Thymus (tissue), 11 donors: ENCODE measurements around the gene SLC22A1. TPM values are rescaled to one million over a fixed set of nuclear protein-coding genes. Genes with fewer than 3 reads are reported as not detected.
"Not testable (repeated sequence)": the region's sequence is repeated elsewhere in the genome, so short reads cannot be mapped to it uniquely, and the experiment has no call there.

Experiments
- DNase-seq, 9 donors: peaks; one replicate each; pipeline ENCODE4 v3.0.0-alpha.2; 2013; ENCODE audit warnings: low spot score in 9 of 9, low read depth in 6 of 9, missing footprints in 1 of 9
- H3K27ac ChIP-seq, 2 donors: one replicate each; pipeline ENCODE4 v1.5.1; 2013; ENCODE audit warnings: control low read depth in 1 of 2, low read depth in 1 of 2, low read length in 1 of 2, mild to moderate bottlenecking in 1 of 2, moderate library complexity in 1 of 2
- H3K27me3 ChIP-seq, 2 donors: one replicate each; pipeline ENCODE4 v1.5.1; 2013; ENCODE audit warnings: low read length in 1 of 2; ENCODE audit not compliant: control insufficient read depth in 2 of 2, insufficient read depth in 1 of 2
- H3K36me3 ChIP-seq, 2 donors: one replicate each; pipeline ENCODE4 v1.5.1; 2013; ENCODE audit warnings: low read length in 1 of 2, mild to moderate bottlenecking in 1 of 2, moderate library complexity in 1 of 2; ENCODE audit not compliant: control insufficient read depth in 2 of 2, insufficient read depth in 2 of 2
- H3K4me1 ChIP-seq, 2 donors: one replicate each; pipeline ENCODE4 v1.5.1; 2013; ENCODE audit warnings: low read length in 2 of 2; ENCODE audit not compliant: control insufficient read depth in 2 of 2, insufficient read depth in 2 of 2
- H3K4me3 ChIP-seq, 2 donors: one replicate each; pipeline ENCODE4 v1.5.1; 2013; ENCODE audit warnings: low read length in 2 of 2, control low read depth in 1 of 2, mild to moderate bottlenecking in 1 of 2
- H3K9me3 ChIP-seq, 2 donors: one replicate each; pipeline ENCODE4 v1.5.1; 2013; ENCODE audit warnings: low read length in 1 of 2, mild to moderate bottlenecking in 1 of 2; ENCODE audit not compliant: control insufficient read depth in 2 of 2, insufficient read depth in 1 of 2
- WGBS: extraction: QIAGEN DNeasy Blood & Tissue Kit; methylation state at CpG from one replicate; pipeline ENCODE4 v1.1.7; 2013; 5-methylcytosine and 5-hydroxymethylcytosine counted together
- polyA plus RNA-seq: library from polyadenylated mRNA; stranded (reverse); fragments of 200-250 nt; gene quantifications from one replicate; pipeline ENCODE4 v1.2.3, GENCODE V29; 2013
- total RNA-seq: library from RNA; stranded (reverse); fragments of 120-200 nt; gene quantifications from one replicate; pipeline ENCODE4 v1.2.4, GENCODE V29; 2013
- donor health status: healthy.

Gene SLC22A1
- total and polyA plus RNA-seq, 2 donors: 0.28 to 1.7 TPM

DNA sequence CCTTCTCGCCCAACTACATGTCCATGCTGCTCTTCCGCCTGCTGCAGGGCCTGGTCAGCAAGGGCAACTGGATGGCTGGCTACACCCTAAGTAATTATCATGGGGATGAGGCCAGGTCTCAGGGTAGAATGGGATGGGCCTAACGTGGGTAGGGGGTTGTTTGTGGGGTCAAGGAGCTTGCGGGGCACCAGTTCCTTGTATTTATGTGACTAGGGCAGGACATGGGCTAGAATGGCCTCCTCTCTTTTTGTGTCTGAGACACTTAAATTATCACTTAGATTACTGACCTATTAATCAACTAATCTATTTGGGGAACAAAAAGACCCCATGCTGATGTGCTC, 10.7 kb downstream of the SLC22A1 start:
- no peaks in the 10 kb centered on the region for H3K36me3 ChIP-seq
- 80% methylated on average over 4 of the region's 4 CpGs for WGBS
- no peak for DNase-seq
- no peak overlapping the region for H3K27ac ChIP-seq
- no peaks in the 10 kb centered on the region for H3K4me1 ChIP-seq
- H3K27me3 ChIP-seq: peaks cover 0 to 6% of the 10 kb centered on the region in 2 donors
- H3K4me3 ChIP-seq: no peak overlapping the region
- no peaks in the 10 kb centered on the region for H3K9me3 ChIP-seq

DNA sequence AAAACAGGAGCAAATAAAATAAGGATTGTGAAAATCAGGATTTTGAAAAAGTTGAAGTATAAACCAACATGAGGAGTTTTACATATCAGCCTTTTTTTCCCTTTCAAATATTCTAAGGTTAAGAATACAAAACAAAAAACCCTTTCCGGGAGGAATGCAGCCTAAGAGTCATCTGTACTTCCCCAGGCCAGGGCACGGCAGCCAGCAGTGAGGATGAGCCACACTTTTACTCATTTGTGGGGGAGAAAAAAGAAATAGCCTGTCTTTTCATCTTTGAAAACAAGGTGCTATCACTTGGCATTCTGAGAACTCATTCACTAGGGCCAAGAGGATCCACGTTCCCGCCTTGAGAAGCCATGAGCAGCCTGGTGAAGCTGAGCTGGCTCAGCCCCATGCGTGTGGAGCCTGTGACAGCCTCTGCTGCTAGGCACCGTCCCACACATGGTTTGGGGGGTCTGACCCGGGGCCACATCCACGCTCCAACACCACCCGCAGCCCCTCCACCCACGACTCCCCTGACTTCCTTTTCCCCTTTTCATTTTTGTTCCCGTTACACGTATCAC, 11.2 kb downstream of the SLC22A1 start:
- Histone ChIP-seq H3K9me3 (peaks cover 0 to 3% of the 10 kb centered on the region in 2 donors), H3K4me3 (no peak overlapping the region), H3K36me3 (no peaks in the 10 kb centered on the region), H3K27ac (no peak overlapping the region), H3K27me3 (peaks cover 0 to 10% of the 10 kb centered on the region in 2 donors), H3K4me1 (no peaks in the 10 kb centered on the region)
- DNase-seq: no peak
- 61% methylated on average over 12 of the region's 12 CpGs for WGBS

DNA sequence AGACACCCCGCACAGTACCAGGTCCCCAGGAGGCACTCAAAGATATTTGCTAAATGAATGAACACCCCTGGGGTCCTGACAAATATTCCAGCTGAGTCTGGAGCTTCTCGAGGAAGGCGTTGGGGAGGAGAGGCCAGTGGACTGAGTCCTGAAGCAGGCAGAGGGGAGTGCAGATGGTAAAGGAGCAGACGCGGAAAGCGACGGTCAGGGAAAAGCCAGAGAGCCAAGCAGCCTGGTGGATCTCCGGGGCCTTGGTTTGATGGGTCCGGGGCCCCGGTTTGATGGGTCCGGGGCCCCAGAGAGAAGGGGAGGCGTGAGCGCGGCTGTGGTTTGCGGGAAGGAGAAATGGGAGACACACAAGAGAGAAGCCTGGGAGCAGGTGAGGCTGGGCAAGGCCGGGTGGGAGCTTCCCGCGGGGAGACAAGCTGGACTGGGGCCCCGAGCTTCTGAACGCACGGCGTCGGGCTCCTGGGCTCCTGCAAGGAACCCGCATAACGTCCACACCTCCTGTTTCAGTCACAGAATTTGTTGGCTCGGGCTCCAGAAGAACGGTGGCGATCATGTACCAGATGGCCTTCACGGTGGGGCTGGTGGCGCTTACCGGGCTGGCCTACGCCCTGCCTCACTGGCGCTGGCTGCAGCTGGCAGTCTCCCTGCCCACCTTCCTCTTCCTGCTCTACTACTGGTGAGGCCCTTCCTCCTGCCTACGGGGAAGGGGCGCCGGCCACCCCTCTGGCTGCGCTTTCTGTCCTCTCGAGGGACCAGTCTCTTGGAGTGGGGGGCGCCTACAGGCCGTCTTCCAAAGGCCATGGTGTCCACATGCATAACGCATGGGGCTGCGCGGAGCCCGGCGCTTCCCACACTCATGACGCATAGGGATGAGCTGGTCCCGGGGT, 12.1 kb downstream of the SLC22A1 start:
- Histone ChIP-seq H3K4me1 (no peaks in the 10 kb centered on the region), H3K4me3 (no peak overlapping the region), H3K9me3 (peaks cover 0 to 3% of the 10 kb centered on the region in 2 donors), H3K36me3 (no peaks in the 10 kb centered on the region), H3K27me3 (peaks cover 0 to 11% of the 10 kb centered on the region in 2 donors), H3K27ac (no peak overlapping the region)
- DNase-seq: no peak
- WGBS: 90% methylated on average over 47 of the region's 47 CpGs

DNA sequence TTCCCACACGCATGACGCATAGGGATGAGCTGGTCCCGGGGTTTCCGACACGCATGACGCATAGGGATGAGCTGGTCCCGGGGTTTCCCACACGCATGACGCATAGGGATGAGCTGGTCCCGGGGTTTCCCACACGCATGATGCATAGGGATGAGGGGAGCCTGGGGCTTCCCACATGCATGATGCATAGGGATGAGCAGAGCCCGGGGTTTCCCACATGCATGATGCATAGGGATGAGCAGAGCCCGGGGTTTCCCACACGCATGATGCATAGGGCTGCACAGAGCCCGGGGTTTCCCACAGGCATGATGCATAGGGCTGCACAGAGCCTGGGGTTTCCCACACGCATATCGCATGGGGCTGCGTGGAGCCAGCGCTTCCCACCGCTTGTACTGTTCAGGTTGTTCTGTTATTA, 12.7 kb downstream of the SLC22A1 start:
- 93% methylated on average over 20 of the region's 20 CpGs for WGBS
- not testable (repeated sequence) for H3K4me3 ChIP-seq, H3K36me3 ChIP-seq, H3K27ac ChIP-seq, H3K9me3 ChIP-seq, H3K4me1 ChIP-seq, DNase-seq
- peaks cover 0 to 11% of the 10 kb centered on the region in 2 donors for H3K27me3 ChIP-seq

DNA sequence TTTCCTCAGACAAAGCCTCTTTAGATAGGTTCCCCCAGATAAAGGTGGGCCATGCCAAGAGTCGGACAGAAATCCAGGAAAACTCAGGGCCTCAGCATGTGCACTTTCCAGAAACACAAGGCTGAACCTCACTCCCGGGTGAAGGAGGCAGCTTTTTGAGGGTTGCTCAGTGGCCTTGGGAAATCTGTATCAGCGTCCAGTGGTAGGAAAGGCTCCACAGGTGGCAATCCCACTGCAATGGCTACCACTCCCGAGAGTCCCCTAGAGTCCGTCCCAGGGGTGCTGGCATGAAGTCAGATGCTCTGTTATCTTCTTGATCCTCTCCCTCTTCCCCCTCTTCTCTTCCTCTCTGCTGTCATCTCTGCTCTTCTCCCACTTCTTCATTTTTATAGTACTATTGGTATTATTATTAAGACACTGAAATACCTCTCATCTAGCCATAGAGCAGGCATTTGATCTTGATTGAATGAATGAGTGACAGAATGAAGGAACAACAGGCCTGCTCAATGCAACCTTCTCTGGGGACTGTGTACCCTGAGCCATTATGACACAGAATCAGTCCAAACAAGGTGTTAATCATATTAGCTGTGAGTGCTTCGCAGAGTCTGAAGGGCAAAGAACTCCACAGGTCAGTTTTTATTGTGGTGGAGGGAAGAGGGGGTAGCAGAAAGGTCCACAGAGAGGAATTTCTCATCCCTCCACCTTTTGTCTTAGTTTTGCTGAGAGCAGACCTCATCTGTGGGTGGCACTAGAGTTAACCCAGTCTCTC, 13.3 kb downstream of the SLC22A1 start:
- Histone ChIP-seq H3K36me3 (no peaks in the 10 kb centered on the region), H3K9me3 (peaks cover 0 to 3% of the 10 kb centered on the region in 2 donors), H3K4me3 (no peak overlapping the region), H3K27ac (no peak overlapping the region), H3K4me1 (no peaks in the 10 kb centered on the region), H3K27me3 (peaks cover 0 to 11% of the 10 kb centered on the region in 2 donors)
- no peak for DNase-seq
- WGBS: 93% methylated on average over 6 of the region's 6 CpGs

DNA sequence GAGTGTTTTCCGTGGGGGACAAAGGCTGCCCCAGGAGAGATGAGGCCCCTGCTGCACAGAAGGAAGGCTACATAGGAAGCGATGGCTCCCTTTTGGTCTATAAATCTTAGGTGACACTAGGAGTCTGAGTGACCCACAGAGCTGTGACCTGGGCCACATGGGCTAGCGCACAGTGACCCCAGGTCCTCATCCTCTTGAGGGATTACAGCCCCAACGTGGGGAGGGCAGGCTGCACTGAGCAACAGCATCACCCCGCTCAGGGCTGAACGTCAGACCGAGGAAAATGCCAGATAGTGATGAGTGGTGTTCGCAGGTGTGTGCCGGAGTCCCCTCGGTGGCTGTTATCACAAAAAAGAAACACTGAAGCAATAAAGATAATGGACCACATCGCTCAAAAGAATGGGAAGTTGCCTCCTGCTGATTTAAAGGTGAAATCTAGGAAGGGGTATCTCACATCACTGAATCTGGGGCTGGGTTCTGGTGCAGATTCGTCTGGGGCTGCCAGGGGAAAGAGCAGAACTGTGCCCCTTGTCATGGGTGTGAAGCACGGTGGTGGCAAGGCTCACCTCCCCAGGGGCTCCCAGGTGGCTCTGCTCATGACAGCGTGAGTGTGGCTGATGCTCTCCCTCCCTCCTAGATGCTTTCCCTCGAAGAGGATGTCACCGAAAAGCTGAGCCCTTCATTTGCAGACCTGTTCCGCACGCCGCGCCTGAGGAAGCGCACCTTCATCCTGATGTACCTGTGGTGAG, 14.5 kb downstream of the SLC22A1 start:
- 75% methylated on average over 21 of the region's 21 CpGs for WGBS

DNA sequence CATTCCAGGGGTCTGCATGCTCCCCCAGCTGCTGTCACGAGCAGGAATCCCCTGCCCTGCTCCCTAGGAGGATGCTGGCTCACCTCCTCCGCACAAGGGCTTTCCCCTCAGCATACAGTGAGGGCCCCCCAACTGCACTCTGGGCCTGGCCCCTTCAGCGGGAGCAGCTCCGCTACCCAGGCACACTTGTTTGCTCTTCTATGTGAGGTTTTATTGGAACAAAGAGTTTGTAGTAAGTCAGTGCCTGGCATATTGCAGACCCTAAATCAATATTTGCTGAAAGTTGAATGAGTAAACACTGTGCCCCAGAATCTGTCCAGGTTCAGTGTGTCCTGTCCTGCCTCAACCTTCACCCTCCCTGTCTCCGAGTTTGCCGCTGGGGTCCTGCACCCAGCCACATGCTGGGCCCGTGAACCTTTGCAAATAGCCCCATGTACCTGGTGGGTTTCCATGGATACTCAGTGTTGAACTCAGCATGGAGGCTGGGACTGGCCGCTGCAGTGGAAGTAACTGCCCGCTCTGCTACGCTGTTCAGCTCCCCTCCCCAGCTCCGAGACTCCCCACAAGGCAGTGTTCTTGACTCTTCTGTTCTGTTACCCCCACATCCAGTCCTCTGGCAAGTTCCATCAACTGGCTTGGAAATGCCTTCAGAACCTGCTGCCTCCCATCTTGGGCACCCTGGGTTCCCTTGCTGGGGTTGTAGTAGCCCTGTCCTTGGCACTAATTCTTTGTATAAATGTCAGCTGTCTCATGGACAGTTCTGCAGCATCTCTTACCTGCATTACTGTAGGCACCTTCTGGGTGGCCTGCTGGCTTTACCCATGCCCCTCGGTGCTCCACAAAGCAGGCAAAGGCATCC, 15.7 kb downstream of the SLC22A1 start:
- Histone ChIP-seq H3K4me1 (no peaks in the 10 kb centered on the region), H3K36me3 (no peaks in the 10 kb centered on the region), H3K27ac (no peak overlapping the region), H3K4me3 (no peak overlapping the region), H3K9me3 (peaks cover 0 to 3% of the 10 kb centered on the region in 2 donors), H3K27me3 (peaks cover 0 to 11% of the 10 kb centered on the region in 2 donors)
- 60% methylated on average over 12 of the region's 12 CpGs for WGBS
- DNase-seq: no peak

More for the DNA sequence above, 14.5 kb downstream of the SLC22A1 start:
- Histone ChIP-seq H3K4me3 (no peak overlapping the region), H3K27me3 (peaks cover 0 to 11% of the 10 kb centered on the region in 2 donors), H3K9me3 (peaks cover 0 to 3% of the 10 kb centered on the region in 2 donors), H3K36me3 (no peaks in the 10 kb centered on the region), H3K27ac (no peak overlapping the region), H3K4me1 (no peaks in the 10 kb centered on the region)
- no peak for DNase-seq
